SK-N-SH treated with all-trans-retinoic acid at 6 μM for 48 hours (cell line): ENCODE data around the gene PRPS2.

Experiments used
- ATAC-seq: fragments of 200-7000 bp; cut with Tn5 transposase; 3 replicates; pipeline ENCODE4 v1.9.1; 2020; ENCODE audit warnings: mild to moderate bottlenecking, moderate library complexity
- ARNTL ChIP-seq: fragments of 450-650 bp; formaldehyde crosslinking; IDR thresholded peaks from 2 replicates; pipeline ENCODE4 v1.5.0; 2020; ENCODE audit warnings: low read depth, mild to moderate bottlenecking, moderate library complexity, borderline replicate concordance
- CREB5 ChIP-seq: fragments of 250-450 bp; sonication (Bioruptor Pico); IDR thresholded peaks from 2 replicates; pipeline ENCODE4 v1.5.1; 2020; ENCODE audit warnings: low read depth, mild to moderate bottlenecking, moderate library complexity
- CSDC2 ChIP-seq: fragments of 250-450 bp; sonication (Bioruptor Pico); IDR thresholded peaks from 2 replicates; pipeline ENCODE4 v1.5.0; 2020; ENCODE audit warnings: mild to moderate bottlenecking, moderate library complexity
- ESRRG ChIP-seq: fragments of 250-450 bp; sonication (Bioruptor Pico); IDR thresholded peaks from 2 replicates; pipeline ENCODE4 v1.6.1; 2021; ENCODE audit warnings: mild to moderate bottlenecking
- GLIS3 ChIP-seq: fragments of 250-450 bp; sonication (Bioruptor Pico); IDR thresholded peaks from 2 replicates; pipeline ENCODE4 v1.5.0; 2020; ENCODE audit warnings: mild to moderate bottlenecking, moderate library complexity
- ISL1 ChIP-seq: fragments of 250-450 bp; sonication (Bioruptor Pico); IDR thresholded peaks from 2 replicates; pipeline ENCODE4 v2.1.2; 2022; ENCODE audit warnings: mild to moderate bottlenecking, moderate library complexity
- OSR1 ChIP-seq: fragments of 250-450 bp; sonication (Bioruptor Pico); IDR thresholded peaks from 2 replicates; pipeline ENCODE4 v1.8.0; 2022; ENCODE audit warnings: moderate library complexity, mild to moderate bottlenecking, inconsistent platforms
- PATZ1 ChIP-seq: fragments of 250-450 bp; sonication (Bioruptor Pico); IDR thresholded peaks from 2 replicates; pipeline ENCODE4 v1.8.0; 2020; ENCODE audit warnings: mild to moderate bottlenecking, moderate library complexity, borderline replicate concordance
- PPARA ChIP-seq: fragments of 250-450 bp; sonication (Bioruptor Pico); IDR thresholded peaks from 2 replicates; pipeline ENCODE4 v1.5.0; 2020; ENCODE audit warnings: mild to moderate bottlenecking, borderline replicate concordance
- RARB ChIP-seq: fragments of 250-450 bp; sonication (Bioruptor Pico); IDR thresholded peaks from 2 replicates; pipeline ENCODE4 v1.8.0; 2021; ENCODE audit warnings: mild to moderate bottlenecking, moderate library complexity
- SNAI2 ChIP-seq: fragments of 250-450 bp; sonication (Bioruptor Pico); IDR thresholded peaks from 2 replicates; pipeline ENCODE4 v1.5.0; 2020; ENCODE audit warnings: mild to moderate bottlenecking, moderate library complexity
- TCF4 ChIP-seq: fragments of 250-450 bp; sonication (Bioruptor Pico); IDR thresholded peaks from 2 replicates; pipeline ENCODE4 v1.8.0; 2021; ENCODE audit warnings: mild to moderate bottlenecking, moderate library complexity, borderline replicate concordance
- TOX ChIP-seq: fragments of 250-450 bp; sonication (Bioruptor Pico); IDR thresholded peaks from 2 replicates; pipeline ENCODE4 v1.8.0; 2021; ENCODE audit warnings: mild to moderate bottlenecking, moderate library complexity, borderline replicate concordance
- ZC3H10 ChIP-seq: fragments of 250-450 bp; sonication (Bioruptor Pico); IDR thresholded peaks from 2 replicates; pipeline ENCODE4 v1.5.1; 2021; ENCODE audit warnings: mild to moderate bottlenecking, moderate library complexity
- ZFP3 ChIP-seq: fragments of 250-450 bp; sonication (Bioruptor Pico); IDR thresholded peaks from 2 replicates; pipeline ENCODE4 v1.5.0; 2020; ENCODE audit warnings: mild to moderate bottlenecking, moderate library complexity
- ZFP30 ChIP-seq: fragments of 450-650 bp; formaldehyde crosslinking; IDR thresholded peaks from 2 replicates; pipeline ENCODE4 v1.5.0; 2022; ENCODE audit warnings: mild to moderate bottlenecking, moderate library complexity
- ZNF565 ChIP-seq: fragments of 450-650 bp; formaldehyde crosslinking; conservative IDR thresholded peaks from 2 replicates; pipeline ENCODE4 v1.5.0; 2020; ENCODE audit warnings: low read depth, mild to moderate bottlenecking, moderate library complexity
- ZNF70 ChIP-seq: fragments of 450-650 bp; formaldehyde crosslinking; IDR thresholded peaks from 2 replicates; pipeline ENCODE4 v1.5.0; 2020; ENCODE audit warnings: mild to moderate bottlenecking, moderate library complexity
- ZNF8 ChIP-seq: fragments of 450-650 bp; formaldehyde crosslinking; IDR thresholded peaks from 2 replicates; pipeline ENCODE4 v1.5.0; 2020; ENCODE audit warnings: mild to moderate bottlenecking, moderate library complexity
- TF ChIP-seq, protein P1 (sequence below): fragments of 250-450 bp; sonication (Bioruptor Pico); IDR thresholded peaks from 2 replicates; pipeline ENCODE4 v1.5.1; 2021; ENCODE audit warnings: mild to moderate bottlenecking, moderate library complexity
- TF ChIP-seq, protein P2 (sequence below): fragments of 250-450 bp; sonication (Bioruptor Pico); IDR thresholded peaks from 2 replicates; pipeline ENCODE4 v1.5.0; 2020; ENCODE audit warnings: mild to moderate bottlenecking, moderate library complexity

Gene PRPS2

DNA sequence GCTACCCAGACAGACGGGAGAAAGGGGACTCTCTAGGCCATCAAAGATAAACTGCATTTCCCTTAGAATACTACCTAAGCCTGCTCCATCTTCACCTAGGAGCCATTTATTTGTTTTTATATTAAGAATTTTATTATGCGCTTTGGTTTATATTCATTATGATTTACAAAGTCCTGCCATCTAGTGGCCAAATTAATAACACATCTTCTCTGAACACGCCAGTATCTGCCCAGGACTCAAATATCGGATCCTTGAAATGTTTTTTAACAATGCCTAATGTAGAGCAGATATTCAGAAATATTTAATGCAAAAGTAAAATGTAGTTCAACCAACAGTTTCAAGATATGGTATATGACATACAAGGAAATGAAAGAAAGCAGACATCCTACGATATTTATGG is 20.8 kb upstream of the PRPS2 start:
- peak; percentile 89 for ATAC-seq
- TF ChIP-seq TCF4 (CRISPR knock-in tag) (no peak), ZFP3 (no peak), SNAI2 (no peak), RARB (CRISPR knock-in tag) (no peak), ZFP30 (no peak), GLIS3 (no peak), PATZ1 (CRISPR knock-in tag) (no peak), PPARA (CRISPR knock-in tag) (no peak), CSDC2 (CRISPR knock-in tag) (no peak), ZNF565 (no peak), ARNTL (CRISPR knock-in tag) (no peak), CREB5 (CRISPR knock-in tag) (no peak), ISL1 (CRISPR knock-in tag) (no peak)
- TF ChIP-seq, protein P1, sequence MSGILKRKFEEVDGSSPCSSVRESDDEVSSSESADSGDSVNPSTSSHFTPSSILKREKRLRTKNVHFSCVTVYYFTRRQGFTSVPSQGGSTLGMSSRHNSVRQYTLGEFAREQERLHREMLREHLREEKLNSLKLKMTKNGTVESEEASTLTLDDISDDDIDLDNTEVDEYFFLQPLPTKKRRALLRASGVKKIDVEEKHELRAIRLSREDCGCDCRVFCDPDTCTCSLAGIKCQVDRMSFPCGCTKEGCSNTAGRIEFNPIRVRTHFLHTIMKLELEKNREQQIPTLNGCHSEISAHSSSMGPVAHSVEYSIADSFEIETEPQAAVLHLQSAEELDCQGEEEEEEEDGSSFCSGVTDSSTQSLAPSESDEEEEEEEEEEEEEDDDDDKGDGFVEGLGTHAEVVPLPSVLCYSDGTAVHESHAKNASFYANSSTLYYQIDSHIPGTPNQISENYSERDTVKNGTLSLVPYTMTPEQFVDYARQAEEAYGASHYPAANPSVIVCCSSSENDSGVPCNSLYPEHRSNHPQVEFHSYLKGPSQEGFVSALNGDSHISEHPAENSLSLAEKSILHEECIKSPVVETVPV (CRISPR knock-in tag): no peak

- TF ChIP-seq, protein P1 (CRISPR knock-in tag): no peak
- no peak for TF ChIP-seq SNAI2
- no peak for TF ChIP-seq TOX (CRISPR knock-in tag)
- TF ChIP-seq, protein P2, sequence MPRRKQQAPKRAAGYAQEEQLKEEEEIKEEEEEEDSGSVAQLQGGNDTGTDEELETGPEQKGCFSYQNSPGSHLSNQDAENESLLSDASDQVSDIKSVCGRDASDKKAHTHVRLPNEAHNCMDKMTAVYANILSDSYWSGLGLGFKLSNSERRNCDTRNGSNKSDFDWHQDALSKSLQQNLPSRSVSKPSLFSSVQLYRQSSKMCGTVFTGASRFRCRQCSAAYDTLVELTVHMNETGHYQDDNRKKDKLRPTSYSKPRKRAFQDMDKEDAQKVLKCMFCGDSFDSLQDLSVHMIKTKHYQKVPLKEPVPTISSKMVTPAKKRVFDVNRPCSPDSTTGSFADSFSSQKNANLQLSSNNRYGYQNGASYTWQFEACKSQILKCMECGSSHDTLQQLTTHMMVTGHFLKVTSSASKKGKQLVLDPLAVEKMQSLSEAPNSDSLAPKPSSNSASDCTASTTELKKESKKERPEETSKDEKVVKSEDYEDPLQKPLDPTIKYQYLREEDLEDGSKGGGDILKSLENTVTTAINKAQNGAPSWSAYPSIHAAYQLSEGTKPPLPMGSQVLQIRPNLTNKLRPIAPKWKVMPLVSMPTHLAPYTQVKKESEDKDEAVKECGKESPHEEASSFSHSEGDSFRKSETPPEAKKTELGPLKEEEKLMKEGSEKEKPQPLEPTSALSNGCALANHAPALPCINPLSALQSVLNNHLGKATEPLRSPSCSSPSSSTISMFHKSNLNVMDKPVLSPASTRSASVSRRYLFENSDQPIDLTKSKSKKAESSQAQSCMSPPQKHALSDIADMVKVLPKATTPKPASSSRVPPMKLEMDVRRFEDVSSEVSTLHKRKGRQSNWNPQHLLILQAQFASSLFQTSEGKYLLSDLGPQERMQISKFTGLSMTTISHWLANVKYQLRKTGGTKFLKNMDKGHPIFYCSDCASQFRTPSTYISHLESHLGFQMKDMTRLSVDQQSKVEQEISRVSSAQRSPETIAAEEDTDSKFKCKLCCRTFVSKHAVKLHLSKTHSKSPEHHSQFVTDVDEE (CRISPR knock-in tag): no peak
- TF ChIP-seq ARNTL (CRISPR knock-in tag): no peak
- no peak for TF ChIP-seq ZNF70 (CRISPR knock-in tag)
- TF ChIP-seq ZNF565: no peak
- no peak for TF ChIP-seq CREB5 (CRISPR knock-in tag)
- ATAC-seq: peak; percentile 81
Measured at GRCh38 chrX:12771445-12772069, 19.7 kb upstream of the PRPS2 start.

GRCh38 chrX:12777670-12778069 is 13.5 kb upstream of the PRPS2 start:
- ATAC-seq: no peak
- TF ChIP-seq, protein P2 (CRISPR knock-in tag): no peak
- TF ChIP-seq, protein P1 (CRISPR knock-in tag): no peak
- no peak for TF ChIP-seq CREB5 (CRISPR knock-in tag)
- no peak for TF ChIP-seq ZNF565
- TF ChIP-seq ZNF8 (CRISPR knock-in tag): no peak
- TF ChIP-seq ZC3H10 (CRISPR knock-in tag): no peak
- no peak for TF ChIP-seq GLIS3
- TF ChIP-seq ZFP3: no peak
- no peak for TF ChIP-seq ZNF70 (CRISPR knock-in tag)
- no peak for TF ChIP-seq ESRRG (CRISPR knock-in tag)
- TF ChIP-seq OSR1 (CRISPR knock-in tag): no peak
- TF ChIP-seq ISL1 (CRISPR knock-in tag): no peak
